Ramos (cell line): ENCODE measurements around the gene MYT1.
"Not testable (repeated sequence)": the region's sequence is repeated elsewhere in the genome, so short reads cannot be mapped to it uniquely, and the experiment has no call there.

Experiments
- in situ Hi-C: fragments of 300-500 bp; cut with MboI; formaldehyde crosslinking; loops from one replicate; pipeline ENCODE4 v1.14.3; 2022; ENCODE audit warnings: low sequenced_read_pairs; ENCODE audit not compliant: unreplicated experiment

The MYT1 gene

GRCh38 chr20:64283646-64284045 lies 119.4 kb downstream of the MYT1 start:
- in situ Hi-C loops: no loop called here

DNA sequence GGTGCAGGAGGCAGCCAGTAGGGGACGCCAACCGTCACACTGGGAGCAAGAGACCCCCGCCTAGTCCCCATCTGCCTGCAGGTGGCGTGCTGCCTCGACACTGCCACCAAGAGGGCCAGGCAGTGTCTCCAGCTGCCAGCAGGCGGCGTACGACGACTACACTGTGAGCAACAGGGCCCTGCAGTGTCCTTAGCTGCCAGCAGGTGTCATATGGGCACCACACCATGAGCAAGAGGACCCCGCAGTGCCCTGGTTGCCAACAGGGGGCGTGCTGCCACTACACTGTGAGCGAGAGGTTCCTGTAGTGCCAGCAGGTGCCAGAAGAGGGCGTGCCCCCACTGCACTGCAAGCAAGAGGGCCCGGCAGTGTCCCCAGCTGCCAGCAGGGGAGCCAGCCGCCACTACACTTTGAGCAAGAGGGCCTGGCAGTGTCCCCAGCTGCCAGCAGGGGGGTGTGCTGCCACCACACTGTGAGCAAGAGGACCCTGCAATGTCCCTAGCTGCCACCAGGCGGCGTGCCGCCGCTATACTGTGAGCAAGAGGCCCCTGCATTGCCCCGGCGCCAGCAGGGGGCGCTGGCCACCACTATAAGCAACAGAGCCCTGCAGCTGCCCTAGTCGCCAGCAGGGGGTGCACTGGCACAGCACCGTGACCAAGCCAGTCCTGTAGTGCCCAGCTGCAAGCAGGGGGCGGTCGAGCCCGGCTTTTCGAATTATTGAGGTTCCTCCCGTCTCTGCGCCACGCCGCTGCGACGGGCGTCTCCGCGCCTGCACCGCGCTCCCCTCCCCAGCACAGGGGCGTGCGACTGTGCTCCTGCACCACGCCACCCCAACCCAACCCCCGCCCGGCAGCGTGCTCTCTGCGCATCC lies 121.6 kb downstream of the MYT1 start:
- in situ Hi-C loops: not testable (repeated sequence)

GRCh38 chr20:64286447-64287263 lies 122.4 kb downstream of the MYT1 start:
- in situ Hi-C loops: not testable (repeated sequence)

GRCh38 chr20:64287264-64287590 lies 123.0 kb downstream of the MYT1 start:
- in situ Hi-C loops: not testable (repeated sequence)
